Renal cortical epithelial cell (primary cell): ENCODE data around the gene SIDT2. TPM values are rescaled to one million over a fixed set of nuclear protein-coding genes. Genes with fewer than 3 reads are reported as not detected.
A peak's percentile ranks its signal among the peaks of the same experiment; 100 is the strongest.

ENCODE experiments used
- DNase-seq: peaks from one replicate; pipeline ENCODE4 v3.0.0-alpha.2; 2011; ENCODE audit warnings: low read depth
- total RNA-seq: library from RNA; depleted of rRNA; stranded (reverse); fragments of >200 nt; gene quantifications from 2 replicates; pipeline ENCODE4 v1.2.3, GENCODE V29; 2014

SIDT2 gene
- total RNA-seq, 1 donor from 2014 or later = 35.5 TPM

DNA sequence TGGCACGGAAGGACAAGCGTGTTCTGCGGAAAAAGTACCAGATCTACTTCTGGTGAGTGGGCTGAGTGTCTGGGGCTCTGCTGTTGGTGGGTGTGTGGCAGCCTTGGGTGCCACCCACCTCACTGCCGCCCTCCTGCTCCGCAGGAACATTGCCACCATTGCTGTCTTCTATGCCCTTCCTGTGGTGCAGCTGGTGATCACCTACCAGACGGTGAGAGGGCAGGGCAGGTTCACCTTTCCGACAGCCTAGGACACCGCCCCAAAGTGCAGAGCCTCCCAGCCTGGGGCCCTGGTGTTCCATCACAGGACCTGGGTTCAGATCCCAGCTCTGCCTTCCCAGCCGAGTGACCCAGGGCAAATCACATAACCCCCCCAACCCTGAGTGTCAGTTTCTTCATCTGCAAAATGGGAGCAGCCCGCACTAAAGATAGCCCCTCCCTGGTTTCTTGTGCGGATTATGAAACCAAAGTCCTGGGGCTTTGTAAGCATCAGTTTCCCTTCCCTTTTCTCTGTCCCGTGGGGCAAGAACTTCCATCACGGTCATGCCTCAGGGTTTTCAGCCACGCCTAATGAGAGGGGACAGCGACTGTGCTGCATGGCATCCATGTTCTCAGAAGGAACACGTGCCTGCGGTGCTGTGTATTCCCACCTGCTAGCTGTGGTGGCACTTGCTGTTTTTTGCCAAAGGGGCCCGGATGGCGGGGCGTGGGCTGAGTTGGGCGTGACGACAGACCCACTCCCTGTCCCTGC lies 10.8 kb downstream of the SIDT2 start:
- DNase-seq = no peak

DNA sequence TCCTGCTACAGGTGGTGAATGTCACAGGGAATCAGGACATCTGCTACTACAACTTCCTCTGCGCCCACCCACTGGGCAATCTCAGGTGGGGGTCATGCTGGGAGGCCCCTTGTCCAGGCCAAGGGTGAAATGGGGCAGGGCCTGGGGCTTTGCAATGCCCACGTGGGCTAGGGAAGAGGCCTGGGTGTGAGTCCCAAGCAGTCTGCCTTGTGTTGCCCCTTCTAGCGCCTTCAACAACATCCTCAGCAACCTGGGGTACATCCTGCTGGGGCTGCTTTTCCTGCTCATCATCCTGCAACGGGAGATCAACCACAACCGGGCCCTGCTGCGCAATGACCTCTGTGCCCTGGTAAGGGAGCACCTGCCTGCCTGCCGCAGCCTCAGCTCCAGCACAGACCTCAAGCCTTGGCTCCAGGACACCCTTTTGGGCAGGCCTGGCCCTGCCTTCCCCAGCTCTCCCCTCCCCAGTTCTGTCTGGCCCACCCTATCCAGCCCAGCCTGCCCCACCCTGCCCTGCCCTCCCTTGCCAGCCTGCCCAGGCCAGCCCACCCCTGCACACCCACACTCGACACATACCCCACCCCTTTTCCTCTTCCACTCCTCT lies 11.5 kb downstream of the SIDT2 start:
- no peak for DNase-seq

DNA sequence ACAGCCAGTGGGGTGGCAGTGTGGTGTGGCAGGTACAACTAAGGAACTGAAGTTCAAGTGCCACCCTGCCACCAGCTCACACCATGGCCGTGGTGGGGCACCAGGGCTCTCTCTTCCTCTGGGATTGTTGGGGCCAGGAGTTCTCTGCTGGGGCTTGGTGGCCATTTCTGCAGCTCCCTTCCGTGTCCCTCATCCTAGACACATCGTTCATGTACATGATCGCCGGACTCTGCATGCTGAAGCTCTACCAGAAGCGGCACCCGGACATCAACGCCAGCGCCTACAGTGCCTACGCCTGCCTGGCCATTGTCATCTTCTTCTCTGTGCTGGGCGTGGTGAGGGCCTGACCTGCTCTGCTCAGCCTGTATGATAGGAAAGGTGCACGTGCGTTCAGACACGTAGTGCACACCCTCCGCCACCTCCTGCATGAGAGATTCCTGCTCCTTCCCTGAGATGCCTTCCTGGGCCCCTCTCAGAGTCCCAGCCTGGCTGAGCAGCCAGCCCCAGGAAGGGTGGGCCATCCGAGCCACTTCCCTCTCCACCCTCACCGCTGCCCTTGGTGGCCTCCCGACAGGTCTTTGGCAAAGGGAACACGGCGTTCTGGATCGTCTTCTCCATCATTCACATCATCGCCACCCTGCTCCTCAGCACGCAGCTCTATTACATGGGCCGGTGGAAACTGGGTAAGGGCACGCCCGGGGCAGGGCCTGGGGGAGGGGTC lies 13.3 kb downstream of the SIDT2 start:
- no peak for DNase-seq

DNA sequence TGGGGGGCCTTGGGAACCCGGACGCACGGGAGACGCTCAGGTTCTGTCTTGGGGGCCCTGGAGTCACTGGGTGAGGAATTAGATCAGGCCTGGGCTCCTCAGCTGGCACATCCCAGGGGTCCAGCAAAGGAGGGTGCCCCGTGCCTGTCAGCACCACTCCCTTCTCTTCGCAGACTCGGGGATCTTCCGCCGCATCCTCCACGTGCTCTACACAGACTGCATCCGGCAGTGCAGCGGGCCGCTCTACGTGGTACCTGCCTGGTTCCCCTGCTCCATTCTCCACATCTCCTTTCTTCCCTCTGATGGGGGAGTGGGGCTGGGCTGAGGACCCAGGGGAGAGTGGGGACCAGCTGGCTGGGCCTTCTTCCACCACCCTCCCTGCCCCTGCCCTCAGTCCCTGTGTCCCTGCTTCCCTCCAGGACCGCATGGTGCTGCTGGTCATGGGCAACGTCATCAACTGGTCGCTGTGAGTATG lies 13.9 kb downstream of the SIDT2 start:
- no peak for DNase-seq

DNA sequence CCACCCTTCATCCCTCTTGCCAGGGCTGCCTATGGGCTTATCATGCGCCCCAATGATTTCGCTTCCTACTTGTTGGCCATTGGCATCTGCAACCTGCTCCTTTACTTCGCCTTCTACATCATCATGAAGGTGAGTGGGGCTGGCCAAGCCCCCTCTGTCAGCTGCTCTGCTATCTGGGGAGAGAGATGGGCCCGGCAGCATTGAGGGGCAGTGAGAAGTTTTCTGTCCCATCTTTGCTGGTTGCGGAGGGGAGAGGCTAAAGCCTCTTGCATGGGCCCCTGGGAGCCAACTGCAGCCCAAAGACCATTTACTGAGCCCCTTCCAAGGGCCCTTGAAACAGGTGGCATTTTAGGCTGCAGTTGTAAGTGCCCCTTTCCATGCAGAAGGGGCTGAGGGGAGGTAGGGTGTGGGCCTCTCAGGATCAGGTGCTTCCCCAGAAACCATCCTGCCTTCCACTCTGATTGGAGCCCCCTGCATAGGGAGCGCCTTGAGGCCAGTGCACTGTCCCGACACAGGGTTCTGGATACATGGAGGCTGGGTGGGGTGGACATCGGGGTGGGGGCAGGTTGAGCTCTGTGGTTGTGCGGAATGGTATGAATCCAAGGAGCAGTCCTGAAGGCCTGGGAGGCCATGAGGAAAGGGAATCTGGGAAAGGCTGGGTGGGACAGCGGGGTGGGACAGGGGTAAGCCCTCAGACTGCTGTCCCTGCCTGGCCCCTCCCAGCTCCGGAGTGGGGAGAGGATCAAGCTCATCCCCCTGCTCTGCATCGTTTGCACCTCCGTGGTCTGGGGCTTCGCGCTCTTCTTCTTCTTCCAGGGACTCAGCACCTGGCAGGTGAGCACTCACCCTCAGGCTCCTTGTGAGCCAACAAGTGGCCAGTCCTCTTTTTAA lies 14.8 kb downstream of the SIDT2 start:
- no peak for DNase-seq

DNA sequence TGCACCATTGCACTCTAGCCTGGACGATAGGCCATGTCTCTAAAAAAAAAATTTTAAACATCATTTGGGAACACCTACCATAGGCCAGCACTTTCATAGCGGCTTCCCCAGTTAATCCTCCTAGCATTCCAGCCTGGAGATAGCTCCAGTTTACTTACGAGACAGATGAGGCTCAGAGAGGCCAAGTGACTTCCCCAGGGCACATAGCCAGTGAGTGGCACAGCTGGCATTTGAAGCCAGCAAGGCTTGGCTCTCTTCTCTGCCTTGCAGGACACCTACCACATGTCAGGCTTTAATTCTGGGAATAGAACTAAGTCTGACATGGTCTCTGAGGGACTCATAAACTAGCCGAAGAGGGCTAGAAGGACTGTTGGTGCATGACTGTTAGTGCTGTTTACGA lies 15.7 kb downstream of the SIDT2 start:
- no peak for DNase-seq

DNA sequence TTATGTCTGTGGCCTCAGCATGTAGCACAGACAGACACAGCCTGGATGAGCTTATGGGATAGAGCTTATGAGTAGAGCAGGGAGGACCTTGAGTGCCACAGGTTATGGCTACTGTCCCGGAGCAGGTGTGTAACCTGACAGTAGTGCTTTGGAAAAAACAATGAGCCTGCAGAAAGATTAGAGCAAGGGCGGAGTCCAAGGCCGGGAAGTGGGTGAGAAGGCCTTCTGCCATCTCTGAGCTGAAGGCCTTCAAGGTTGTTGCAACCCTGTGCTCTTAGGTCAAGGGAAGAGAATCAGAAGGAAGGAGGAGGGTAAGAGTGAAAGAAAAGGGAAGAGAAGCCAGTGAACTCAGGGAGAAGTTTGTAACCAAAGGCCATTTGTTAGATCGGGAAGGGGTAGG lies 16.7 kb downstream of the SIDT2 start:
- DNase-seq = no peak

DNA sequence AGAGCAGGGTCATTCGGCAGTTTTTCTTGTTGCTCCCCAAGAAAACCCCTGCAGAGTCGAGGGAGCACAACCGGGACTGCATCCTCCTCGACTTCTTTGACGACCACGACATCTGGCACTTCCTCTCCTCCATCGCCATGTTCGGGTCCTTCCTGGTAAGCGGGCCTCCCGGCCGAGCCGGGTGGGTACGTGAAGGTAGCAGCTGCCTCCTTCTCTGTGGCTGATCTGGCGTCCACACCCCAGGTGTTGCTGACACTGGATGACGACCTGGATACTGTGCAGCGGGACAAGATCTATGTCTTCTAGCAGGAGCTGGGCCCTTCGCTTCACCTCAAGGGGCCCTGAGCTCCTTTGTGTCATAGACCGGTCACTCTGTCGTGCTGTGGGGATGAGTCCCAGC lies 17.2 kb downstream of the SIDT2 start:
- no peak for DNase-seq

DNA sequence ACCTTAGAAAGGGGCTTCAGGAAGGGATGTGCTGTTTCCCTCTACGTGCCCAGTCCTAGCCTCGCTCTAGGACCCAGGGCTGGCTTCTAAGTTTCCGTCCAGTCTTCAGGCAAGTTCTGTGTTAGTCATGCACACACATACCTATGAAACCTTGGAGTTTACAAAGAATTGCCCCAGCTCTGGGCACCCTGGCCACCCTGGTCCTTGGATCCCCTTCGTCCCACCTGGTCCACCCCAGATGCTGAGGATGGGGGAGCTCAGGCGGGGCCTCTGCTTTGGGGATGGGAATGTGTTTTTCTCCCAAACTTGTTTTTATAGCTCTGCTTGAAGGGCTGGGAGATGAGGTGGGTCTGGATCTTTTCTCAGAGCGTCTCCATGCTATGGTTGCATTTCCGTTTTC lies 18.5 kb downstream of the SIDT2 start:
- no peak for DNase-seq

DNA sequence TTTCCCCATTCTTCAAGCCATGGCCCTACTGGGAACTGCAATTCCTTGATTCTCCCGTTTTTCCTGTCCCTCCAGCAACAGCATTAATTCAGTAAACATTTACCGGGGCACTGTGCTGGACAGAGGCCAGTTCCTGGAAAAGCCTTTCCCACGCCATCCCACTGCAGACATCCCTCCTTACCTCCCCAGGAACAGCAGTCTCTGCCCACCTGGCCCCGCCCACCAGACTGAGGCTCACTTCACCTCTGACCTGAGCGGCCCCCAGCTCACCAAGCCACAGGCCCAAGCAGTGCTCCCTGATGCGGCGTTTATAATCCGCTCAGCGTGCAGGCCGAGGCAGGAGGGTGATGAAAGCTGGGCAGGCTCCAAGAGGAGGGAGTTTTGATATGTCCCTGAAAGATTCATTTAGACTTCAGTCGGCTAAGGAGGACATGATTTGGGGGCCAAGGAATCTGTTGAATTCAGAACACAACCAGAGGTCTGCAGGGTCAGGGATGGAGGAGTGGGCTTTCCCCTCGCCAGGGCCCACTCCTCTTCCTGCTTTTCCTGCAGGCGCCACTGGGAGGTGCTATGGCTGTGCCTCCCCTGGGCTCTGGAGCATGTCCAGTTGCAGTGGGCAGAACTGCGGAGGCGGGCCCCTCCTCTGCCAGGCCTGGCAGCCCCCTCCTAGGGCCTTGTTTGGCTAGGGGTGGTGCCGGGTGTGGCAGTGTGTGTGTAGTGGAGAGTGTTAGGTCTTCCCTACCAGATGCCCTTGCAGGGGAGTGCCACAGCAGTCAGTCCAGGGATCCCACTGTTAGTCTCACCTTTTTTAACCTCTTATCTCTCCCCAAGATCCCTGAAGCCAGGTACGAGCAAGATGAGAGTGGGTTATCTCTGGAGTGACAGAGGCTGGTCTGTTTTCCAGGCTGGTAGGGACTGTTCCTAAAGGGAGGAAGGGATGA lies 19.2 kb downstream of the SIDT2 start:
- DNase-seq = no peak

DNA sequence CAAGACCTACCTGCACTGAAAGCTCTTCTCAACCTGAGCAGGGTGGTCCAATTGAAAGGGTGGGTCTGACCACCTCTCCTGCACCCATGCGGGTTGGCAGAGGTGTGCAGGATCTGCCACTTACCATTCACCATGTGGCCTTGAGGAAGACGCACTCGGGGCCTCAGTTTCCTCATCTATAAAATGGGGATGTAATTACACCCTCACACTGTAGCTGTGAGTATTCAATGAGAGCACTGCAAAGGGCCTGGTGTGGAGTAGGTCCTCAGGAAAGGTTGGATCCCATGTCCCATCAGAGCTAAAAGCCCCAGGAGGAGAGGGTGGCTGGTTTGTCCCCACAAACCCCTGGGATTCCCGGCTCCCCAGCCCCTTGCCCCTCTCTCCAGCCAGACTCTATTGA lies 20.1 kb downstream of the SIDT2 start:
- no peak for DNase-seq

DNA sequence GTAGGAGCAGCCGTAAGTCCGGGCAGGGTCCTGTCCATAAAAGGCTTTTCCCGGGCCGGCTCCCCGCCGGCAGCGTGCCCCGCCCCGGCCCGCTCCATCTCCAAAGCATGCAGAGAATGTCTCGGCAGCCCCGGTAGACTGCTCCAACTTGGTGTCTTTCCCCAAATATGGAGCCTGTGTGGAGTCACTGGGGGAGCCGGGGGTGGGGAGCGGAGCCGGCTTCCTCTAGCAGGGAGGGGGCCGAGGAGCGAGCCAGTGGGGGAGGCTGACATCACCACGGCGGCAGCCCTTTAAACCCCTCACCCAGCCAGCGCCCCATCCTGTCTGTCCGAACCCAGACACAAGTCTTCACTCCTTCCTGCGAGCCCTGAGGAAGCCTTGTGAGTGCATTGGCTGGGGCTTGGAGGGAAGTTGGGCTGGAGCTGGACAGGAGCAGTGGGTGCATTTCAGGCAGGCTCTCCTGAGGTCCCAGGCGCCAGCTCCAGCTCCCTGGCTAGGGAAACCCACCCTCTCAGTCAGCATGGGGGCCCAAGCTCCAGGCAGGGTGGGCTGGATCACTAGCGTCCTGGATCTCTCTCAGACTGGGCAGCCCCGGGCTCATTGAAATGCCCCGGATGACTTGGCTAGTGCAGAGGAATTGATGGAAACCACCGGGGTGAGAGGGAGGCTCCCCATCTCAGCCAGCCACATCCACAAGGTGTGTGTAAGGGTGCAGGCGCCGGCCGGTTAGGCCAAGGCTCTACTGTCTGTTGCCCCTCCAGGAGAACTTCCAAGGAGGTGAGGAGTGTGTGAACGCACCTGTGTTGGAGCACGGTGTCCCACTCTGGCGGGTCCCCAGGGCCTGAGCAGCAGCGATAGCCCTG lies 20.7 kb downstream of the SIDT2 start, which contains the start of gene TAGLN:
Gene TAGLN, plus strand, starts transcription at position 318 of the 863 bp plus-strand sequence. CDS start 3,644 bp downstream, outside the sequence.
- peak; percentile 53 for DNase-seq

DNA sequence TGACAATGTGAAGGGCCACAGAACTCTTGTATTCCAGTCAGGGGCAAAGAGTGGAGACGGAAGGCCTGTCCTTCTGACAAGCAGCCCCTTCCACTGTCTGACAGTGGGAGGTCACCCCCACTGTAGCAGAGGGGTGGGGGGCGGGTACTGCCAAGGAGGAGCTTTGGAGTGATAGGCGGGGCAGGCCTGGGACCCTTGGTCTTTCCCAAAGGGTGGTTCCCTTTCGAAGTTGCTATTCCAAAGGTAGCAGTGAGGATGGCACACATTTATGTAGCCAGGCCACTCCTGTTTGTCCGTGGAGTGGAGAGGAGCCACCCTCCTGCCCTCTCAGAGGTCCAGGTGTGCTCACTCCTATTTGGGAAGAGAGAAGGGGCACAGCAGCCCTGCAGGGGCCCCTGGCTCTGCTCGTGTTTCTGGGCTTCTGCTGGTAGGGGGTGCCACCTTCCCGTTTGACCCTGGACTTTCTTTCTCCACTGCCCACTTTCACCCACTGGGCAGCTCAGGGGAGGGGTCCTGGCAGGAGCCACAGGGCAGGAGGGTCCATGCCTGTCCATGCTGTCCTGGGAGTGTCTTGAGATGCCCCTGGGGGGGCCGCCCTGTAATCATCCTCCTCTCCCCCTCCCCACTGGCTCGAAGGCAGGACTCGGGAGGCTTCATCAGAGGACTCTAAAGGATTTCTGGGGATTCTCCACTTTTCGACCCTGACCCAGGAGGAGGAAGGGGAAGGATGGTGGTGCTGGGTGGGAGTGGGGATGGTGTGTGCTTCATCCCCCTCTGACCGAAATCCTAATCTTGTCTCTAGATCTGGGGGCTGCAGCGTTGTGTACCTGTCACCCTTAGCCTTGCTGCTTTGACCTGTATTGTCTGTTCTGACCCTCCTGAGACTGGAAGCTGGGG lies 21.6 kb downstream of the SIDT2 start:
- DNase-seq = no peak

DNA sequence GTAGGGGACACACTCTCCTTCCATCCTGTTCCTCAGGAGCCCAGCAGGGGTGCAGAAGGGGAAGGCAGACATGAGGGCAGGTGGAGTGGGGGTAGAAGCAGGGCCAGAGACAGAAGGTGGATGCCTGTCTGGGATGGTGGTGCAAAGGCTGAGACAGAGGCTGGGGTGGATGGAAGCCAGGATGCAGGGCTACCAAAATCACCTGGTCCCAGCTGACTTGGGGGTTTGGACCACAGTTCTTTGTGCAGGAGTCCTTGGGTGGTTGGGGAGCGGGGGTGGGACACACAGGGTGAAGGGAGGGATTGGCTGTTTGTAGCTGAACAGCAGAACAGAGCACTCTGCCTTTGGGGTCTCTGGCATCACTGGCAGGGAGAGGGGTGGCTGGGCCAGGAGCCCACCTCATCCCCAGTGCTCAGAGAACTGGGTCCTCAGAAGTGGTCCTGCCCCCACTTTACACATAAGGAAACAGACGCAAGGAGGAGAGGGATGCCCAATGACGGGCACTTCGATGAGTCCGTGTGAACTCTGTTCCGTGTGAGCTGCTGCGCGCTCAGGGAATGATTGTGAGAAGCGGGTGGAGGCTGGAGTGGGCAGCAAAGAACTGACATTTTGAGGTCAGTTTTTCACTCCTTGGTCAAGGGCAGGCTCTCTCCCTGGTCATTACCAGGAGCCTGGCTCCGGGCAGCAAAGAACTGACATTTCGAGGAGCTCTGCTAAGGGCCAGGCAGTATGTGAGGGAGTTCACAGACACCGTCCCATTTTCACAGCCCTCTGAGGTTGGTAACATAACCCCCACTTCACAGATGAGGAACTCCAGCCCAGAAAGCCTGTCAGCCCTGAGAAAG lies 22.5 kb downstream of the SIDT2 start:
- DNase-seq = no peak

DNA sequence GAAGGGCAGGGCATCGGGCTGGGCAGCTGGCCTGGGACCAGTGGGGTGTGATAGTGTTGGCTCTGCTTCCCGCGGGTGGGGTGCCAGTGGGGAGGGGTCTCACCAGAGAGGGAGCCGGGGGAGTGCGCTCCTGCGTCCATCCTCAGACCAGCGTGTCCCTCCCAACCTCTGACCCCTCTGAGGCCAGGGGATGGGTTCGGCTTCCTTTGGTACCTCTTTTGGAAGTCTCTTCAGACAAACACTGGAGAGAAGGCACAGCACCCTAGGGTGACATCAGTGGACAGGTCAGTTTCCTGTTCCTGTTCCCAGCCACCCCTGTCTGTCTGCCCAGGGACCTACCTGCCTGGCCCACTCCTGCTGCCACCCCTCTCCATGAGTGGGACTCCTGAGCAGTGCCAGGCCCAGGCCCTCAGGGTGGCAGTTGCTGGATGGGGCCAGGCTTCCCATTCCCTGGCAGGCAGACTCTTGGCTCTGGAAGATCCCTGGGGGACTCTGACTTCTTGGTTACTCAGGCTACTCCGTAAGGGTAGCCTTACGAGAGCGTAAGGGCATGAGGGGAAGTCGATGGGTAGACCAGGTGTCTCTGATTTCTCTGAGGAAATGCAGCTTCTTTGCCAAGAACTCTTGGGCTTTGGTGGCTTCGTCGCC lies 23.2 kb downstream of the SIDT2 start:
- DNase-seq = no peak

DNA sequence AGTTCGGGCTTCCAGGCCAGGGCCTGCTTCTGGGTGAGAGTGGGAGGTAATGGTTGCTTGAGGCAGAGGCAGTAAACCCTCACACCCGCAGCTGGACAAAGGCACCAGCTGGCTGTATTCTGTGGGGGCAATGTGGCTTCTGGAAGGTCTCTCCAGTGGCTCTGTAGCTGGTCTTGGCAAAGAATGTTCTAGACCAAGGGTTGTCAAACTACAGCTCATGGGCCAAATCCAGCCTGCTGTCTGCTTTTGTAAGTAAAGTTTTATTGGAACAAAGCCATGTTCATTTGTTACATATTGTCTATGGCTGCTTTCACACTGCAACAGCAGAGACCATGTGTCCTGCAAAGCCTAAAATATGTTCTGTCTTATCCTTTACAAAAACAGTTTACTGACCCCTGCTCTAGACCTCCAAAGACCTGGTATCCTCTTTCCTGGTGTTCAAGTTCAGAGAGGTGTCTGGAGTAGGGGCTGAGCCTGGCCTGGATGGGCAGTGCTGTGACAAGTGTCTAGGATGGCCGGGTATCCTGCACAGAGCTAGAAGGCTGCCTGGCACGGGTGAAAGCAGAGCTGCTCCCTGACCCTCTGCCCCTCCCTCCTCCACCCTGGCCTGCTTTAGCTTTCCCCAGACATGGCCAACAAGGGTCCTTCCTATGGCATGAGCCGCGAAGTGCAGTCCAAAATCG lies 24.0 kb downstream of the SIDT2 start:
- DNase-seq = no peak

DNA sequence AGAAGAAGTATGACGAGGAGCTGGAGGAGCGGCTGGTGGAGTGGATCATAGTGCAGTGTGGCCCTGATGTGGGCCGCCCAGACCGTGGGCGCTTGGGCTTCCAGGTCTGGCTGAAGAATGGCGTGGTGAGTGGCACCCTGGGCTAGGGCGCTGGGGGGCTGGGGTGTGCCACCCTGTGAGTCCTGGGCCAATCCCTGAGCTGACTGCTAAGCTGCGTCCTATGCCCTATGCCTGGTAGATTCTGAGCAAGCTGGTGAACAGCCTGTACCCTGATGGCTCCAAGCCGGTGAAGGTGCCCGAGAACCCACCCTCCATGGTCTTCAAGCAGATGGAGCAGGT lies 24.5 kb downstream of the SIDT2 start:
- DNase-seq = no peak
